Prostate gland (tissue), 2 donors: ENCODE measurements around the gene CERS6.
"Not testable (repeated sequence)": the region's sequence is repeated elsewhere in the genome, so short reads cannot be mapped to it uniquely, and the experiment has no call there.

Source experiments
- POLR2AphosphoS5 ChIP-seq: sonication (generic); formaldehyde crosslinking; IDR thresholded peaks from one replicate; pipeline ENCODE4 v1.6.1; 2017; ENCODE audit warnings: antibody characterized with exemption
- TF ChIP-seq, protein P1 (sequence below), 4 experiments: fragments of 200-600 bp in 2 of 4; fragments of 450-650 bp in 2 of 4; sonication (generic) in 2 of 4; IDR thresholded peaks; 1 replicate in 3 of 4; 2 replicates in 1 of 4; pipeline ENCODE4 v1.5.1; 2016 to 2019; ENCODE audit warnings: antibody characterized with exemption in 4 of 4, mild to moderate bottlenecking in 2 of 4, moderate library complexity in 2 of 4

GRCh38 chr2:168412301-168412700, 43.8 kb upstream of the CERS6 start:
- TF ChIP-seq, protein P1, sequence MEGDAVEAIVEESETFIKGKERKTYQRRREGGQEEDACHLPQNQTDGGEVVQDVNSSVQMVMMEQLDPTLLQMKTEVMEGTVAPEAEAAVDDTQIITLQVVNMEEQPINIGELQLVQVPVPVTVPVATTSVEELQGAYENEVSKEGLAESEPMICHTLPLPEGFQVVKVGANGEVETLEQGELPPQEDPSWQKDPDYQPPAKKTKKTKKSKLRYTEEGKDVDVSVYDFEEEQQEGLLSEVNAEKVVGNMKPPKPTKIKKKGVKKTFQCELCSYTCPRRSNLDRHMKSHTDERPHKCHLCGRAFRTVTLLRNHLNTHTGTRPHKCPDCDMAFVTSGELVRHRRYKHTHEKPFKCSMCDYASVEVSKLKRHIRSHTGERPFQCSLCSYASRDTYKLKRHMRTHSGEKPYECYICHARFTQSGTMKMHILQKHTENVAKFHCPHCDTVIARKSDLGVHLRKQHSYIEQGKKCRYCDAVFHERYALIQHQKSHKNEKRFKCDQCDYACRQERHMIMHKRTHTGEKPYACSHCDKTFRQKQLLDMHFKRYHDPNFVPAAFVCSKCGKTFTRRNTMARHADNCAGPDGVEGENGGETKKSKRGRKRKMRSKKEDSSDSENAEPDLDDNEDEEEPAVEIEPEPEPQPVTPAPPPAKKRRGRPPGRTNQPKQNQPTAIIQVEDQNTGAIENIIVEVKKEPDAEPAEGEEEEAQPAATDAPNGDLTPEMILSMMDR (IDR thresholded peaks at IDR 0.05) = not testable (repeated sequence)
- not testable (repeated sequence) for TF ChIP-seq POLR2AphosphoS5
